NCI-H2171 (cell line): ENCODE data around the gene DYNLRB1.
A peak's percentile ranks its signal among the peaks of the same experiment; 100 is the strongest.
"Not testable (repeated sequence)": the region's sequence is repeated elsewhere in the genome, so short reads cannot be mapped to it uniquely, and the experiment has no call there.

Experiments
- DNase-seq: peaks from one replicate; lab custom pipeline; 2025; lab: John Stamatoyannopoulos, UW

The DYNLRB1 gene

GRCh38 chr20:34512266-34512954, 3.8 kb upstream of the DYNLRB1 start:
- DNase-seq = no peak

GRCh38 chr20:34512955-34513419, 3.2 kb upstream of the DYNLRB1 start:
- DNase-seq = no peak

GRCh38 chr20:34514034-34514433, 2.2 kb upstream of the DYNLRB1 start:
- not testable (repeated sequence) for DNase-seq

- no peak for DNase-seq
Measured at GRCh38 chr20:34514897-34515483, 1.2 kb upstream of the DYNLRB1 start.

- peak; percentile 94 for DNase-seq
Measured at GRCh38 chr20:34515484-34516246, 557 bp upstream of the DYNLRB1 start.

- no peak for DNase-seq
Measured at GRCh38 chr20:34517114-34517505, 888 bp downstream of the DYNLRB1 start.

GRCh38 chr20:34518863-34519262, 2.6 kb downstream of the DYNLRB1 start:
- DNase-seq = not testable (repeated sequence)

GRCh38 chr20:34519841-34520240, 3.6 kb downstream of the DYNLRB1 start:
- DNase-seq = not testable (repeated sequence)

GRCh38 chr20:34522969-34523871, 7.0 kb downstream of the DYNLRB1 start:
- DNase-seq = peak; percentile 32

GRCh38 chr20:34524426-34524825, 8.2 kb downstream of the DYNLRB1 start:
- DNase-seq = no peak

GRCh38 chr20:34525342-34525708, 9.1 kb downstream of the DYNLRB1 start:
- DNase-seq = no peak

- no peak for DNase-seq
Measured at GRCh38 chr20:34525709-34526416, 9.6 kb downstream of the DYNLRB1 start.

- no peak for DNase-seq
Measured at GRCh38 chr20:34526466-34526865, 10.2 kb downstream of the DYNLRB1 start.

GRCh38 chr20:34527016-34527415, 10.8 kb downstream of the DYNLRB1 start:
- DNase-seq = no peak

GRCh38 chr20:34528921-34529297, 12.7 kb downstream of the DYNLRB1 start:
- no peak for DNase-seq

GRCh38 chr20:34529742-34530141, 13.5 kb downstream of the DYNLRB1 start:
- no peak for DNase-seq

- DNase-seq = no peak
Measured at GRCh38 chr20:34530342-34530741, 14.1 kb downstream of the DYNLRB1 start.

GRCh38 chr20:34531608-34532265, 15.5 kb downstream of the DYNLRB1 start:
- DNase-seq = no peak

- DNase-seq = no peak
Measured at GRCh38 chr20:34532320-34532719, 16.1 kb downstream of the DYNLRB1 start.

- no peak for DNase-seq
Measured at GRCh38 chr20:34532756-34533155, 16.5 kb downstream of the DYNLRB1 start.
